Measurements from ENCODE around the gene CA12.

Gene CA12

DNA sequence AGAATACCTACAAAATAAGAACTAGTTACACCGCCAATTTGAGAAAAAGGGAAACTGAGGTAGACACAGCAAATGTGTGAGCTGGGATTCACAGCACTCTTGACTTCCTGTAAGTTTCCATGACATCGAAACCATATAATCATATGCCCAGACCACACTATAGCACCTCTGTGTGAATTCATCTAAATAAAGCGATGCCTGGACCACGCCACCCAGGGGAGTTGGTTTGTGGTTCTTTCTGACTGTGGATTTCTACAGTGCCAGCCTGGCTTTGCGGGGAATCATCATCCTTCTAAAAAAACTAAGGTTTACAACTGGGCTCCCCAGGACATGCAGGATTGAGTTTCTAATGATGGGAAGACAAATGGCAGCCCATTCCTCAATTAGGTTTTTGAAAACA is 23.5 kb upstream of the CA12 start:
- Histone ChIP-seq H3K9me3 (no peaks in the 10 kb centered on the region), H3K4me1 (peaks cover 9% of the 10 kb centered on the region), H3K27me3 (no peaks in the 10 kb centered on the region), H3K36me3 (no peaks in the 10 kb centered on the region), H3K4me3 (ENCODE audit: low read depth, low read length) (no peak overlapping the region)
- no peak for DNase-seq
- TF ChIP-seq, protein P1, sequence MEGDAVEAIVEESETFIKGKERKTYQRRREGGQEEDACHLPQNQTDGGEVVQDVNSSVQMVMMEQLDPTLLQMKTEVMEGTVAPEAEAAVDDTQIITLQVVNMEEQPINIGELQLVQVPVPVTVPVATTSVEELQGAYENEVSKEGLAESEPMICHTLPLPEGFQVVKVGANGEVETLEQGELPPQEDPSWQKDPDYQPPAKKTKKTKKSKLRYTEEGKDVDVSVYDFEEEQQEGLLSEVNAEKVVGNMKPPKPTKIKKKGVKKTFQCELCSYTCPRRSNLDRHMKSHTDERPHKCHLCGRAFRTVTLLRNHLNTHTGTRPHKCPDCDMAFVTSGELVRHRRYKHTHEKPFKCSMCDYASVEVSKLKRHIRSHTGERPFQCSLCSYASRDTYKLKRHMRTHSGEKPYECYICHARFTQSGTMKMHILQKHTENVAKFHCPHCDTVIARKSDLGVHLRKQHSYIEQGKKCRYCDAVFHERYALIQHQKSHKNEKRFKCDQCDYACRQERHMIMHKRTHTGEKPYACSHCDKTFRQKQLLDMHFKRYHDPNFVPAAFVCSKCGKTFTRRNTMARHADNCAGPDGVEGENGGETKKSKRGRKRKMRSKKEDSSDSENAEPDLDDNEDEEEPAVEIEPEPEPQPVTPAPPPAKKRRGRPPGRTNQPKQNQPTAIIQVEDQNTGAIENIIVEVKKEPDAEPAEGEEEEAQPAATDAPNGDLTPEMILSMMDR (IDR thresholded peaks at IDR 0.05; ENCODE audit: low read depth, low read length) = no peak

DNA sequence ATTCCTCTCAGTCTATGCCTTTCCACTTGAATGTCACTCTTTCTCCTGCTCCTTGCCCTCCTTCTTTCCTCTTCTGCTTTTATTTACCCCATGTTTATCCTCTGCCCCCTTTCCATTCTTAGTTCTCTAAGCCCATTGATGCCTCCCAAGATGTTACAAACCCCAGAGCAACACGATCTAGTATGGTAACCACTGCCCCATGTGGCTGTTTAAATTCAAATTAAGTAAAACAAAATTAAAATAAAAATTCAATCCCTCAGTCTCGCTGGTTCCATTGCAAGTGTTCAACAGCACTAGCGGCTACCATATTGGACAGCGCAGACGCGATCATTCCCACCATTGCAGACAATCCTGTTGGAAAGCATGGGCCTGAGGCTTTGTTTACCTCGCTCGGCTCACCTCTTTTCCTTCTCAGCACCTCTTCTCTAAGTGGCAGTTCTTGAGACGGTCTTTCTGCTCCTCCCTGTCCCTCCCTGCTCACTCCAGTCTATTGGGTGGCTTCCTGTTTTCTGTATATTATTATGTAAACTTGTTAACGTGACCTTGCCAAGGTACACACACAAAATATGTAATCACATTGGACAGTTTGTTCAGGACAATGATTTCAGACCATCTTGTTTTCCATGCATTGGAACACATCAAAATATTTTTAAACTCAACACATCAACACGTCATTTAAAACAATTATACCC is 21.8 kb upstream of the CA12 start:
- no peak for DNase-seq
- TF ChIP-seq, protein P1 (IDR thresholded peaks at IDR 0.05; ENCODE audit: low read depth, low read length) = no peak
- H3K4me3 ChIP-seq (ENCODE audit: low read depth, low read length) = no peak overlapping the region
- no peaks in the 10 kb centered on the region for H3K36me3 ChIP-seq
- no peaks in the 10 kb centered on the region for H3K9me3 ChIP-seq
- no peaks in the 10 kb centered on the region for H3K27me3 ChIP-seq
- H3K4me1 ChIP-seq = peaks cover 9% of the 10 kb centered on the region

DNA sequence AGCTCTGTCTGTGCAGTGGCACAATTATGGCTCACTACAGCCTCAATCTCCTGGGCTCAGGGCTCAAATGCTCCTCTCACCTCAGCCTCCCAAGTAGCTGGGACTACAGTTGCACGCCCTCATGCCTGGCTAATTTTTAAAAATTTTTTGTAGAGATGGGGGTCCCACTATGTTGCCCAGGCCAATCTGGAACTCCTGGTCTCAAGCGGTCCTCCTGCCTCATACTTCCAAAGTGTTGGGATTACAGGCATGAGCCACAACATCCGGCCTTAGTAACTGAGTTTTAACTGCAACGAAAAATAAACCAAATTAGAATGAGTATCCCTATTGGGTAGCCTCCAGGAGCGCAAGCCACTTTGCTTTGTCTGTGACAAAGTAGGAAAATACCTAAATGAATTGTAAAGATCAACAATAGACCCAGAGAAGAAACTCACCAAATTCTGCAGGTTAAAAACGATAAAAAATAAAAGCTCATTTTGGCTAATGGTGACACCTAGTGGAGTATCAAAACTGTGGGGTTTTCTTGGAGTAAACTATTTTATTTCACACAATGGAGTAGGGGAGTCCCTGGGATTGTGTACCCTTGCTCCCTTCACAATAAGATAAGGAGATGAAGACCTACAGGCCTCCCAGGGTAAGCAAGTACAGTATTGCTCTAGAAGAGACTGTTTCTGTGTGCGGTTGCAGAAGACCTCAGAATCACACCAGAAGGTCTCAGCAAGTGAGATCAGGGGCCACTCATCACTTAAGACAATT is 21.0 kb upstream of the CA12 start:
- Histone ChIP-seq H3K9me3 (no peaks in the 10 kb centered on the region), H3K27me3 (no peaks in the 10 kb centered on the region), H3K4me1 (peaks cover 4% of the 10 kb centered on the region; the same call in 1 of the 2 replicates), H3K36me3 (no peaks in the 10 kb centered on the region), H3K4me3 (ENCODE audit: low read depth, low read length) (no peak overlapping the region)
- DNase-seq = no peak
- TF ChIP-seq, protein P1 (IDR thresholded peaks at IDR 0.05; ENCODE audit: low read depth, low read length) = peak; percentile 70

DNA sequence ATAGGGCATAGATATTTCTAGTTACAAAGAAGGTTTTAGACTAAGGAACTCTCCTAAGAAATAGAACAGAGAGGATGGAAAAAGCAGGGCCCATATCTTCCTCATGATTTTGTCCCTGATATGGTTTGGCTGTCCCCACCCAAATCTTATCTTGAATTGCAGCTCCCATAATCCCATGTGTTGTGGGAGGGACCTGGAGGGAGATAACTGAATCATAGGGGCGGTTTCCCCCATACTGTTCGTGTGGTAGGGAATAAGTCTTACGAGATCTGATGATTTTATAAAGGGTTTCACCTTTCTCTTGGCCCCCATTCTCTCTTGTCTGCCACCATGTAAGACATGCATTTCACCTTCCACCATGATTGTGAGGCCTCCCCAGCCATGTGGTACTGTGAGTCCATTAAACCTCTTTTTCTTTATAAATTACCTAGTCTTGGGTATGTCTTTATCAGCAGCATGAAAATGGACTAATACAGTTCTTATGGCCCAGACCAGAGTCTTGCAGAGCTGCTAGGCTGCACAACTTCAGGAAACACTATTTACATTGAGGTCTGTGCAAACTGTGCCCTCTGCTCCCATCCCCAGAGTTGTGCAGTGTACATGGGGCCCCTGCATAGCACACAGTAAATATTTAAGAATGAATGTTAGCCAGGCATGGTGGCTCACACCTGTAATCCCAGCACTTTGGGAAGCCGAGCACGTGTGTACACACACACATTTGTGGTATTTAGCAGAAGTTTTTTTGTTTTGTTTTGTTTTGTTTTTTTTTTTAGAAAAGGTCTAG is 20.3 kb upstream of the CA12 start:
- Histone ChIP-seq H3K4me3 (ENCODE audit: low read depth, low read length) (no peak overlapping the region), H3K9me3 (no peaks in the 10 kb centered on the region), H3K36me3 (no peaks in the 10 kb centered on the region), H3K27me3 (no peaks in the 10 kb centered on the region), H3K4me1 (peaks cover 4% of the 10 kb centered on the region; the same call in 1 of the 2 replicates)
- DNase-seq = no peak
- TF ChIP-seq, protein P1 (IDR thresholded peaks at IDR 0.05; ENCODE audit: low read depth, low read length) = no peak

DNA sequence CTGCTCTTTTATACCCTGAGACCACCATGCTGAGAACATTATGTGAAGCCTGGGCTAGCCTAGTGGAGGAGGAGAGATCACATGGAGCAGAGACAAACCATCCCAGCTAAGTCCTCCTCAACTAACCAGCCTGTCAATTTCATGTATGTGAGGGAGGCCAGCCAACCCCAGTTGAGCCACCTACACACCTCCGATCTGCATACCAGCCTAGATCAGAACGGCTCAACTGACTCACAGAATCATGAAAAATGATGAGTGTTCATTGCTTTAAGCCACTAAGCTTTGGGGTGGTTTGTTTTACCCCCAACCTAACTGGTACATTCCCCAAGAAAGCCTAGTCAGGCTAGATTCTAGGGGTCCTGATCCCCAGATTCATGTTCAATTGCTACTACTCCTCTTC is 19.4 kb upstream of the CA12 start:
- Histone ChIP-seq H3K4me1 (peaks cover 4% of the 10 kb centered on the region; the same call in 1 of the 2 replicates), H3K27me3 (no peaks in the 10 kb centered on the region), H3K36me3 (no peaks in the 10 kb centered on the region), H3K9me3 (no peaks in the 10 kb centered on the region), H3K4me3 (ENCODE audit: low read depth, low read length) (no peak overlapping the region)
- DNase-seq = no peak
- TF ChIP-seq, protein P1 (IDR thresholded peaks at IDR 0.05; ENCODE audit: low read depth, low read length) = no peak
